Esophagus squamous epithelium (tissue), 5 donors: ENCODE measurements around the gene BPGM. TPM values are rescaled to one million over a fixed set of nuclear protein-coding genes. Genes with fewer than 3 reads are reported as not detected.

ENCODE experiments used
- DNase-seq: peaks from one replicate; lab custom pipeline; 2025; lab: John Stamatoyannopoulos, UW
- H3K27ac ChIP-seq, 4 donors: fragments of 200-600 bp; sonication (generic); one replicate each; pipeline ENCODE4 v1.5.1; 2016 to 2019; ENCODE audit warnings: mild to moderate bottlenecking in 1 of 4
- H3K27me3 ChIP-seq, 4 donors: fragments of 200-600 bp; sonication (generic); 1 replicate in 3 of 4; 2 replicates in 1 of 4; pipeline versions ENCODE4 v1.5.1 to v1.6.0; 2017 to 2021; ENCODE audit warnings: antibody characterized with exemption in 1 of 4
- H3K36me3 ChIP-seq, 3 donors: fragments of 200-600 bp; sonication (generic); one replicate each; pipeline ENCODE4 v1.5.1; 2016 to 2019
- H3K4me1 ChIP-seq, 3 donors: fragments of 200-600 bp; sonication (generic); one replicate each; pipeline ENCODE4 v1.5.1; 2017 to 2019
- H3K4me3 ChIP-seq, 4 donors: fragments of 200-600 bp; sonication (generic); 1 replicate in 3 of 4; 2 replicates in 1 of 4; pipeline ENCODE4 v1.5.1; 2016 to 2019; ENCODE audit warnings: mild to moderate bottlenecking in 2 of 4, moderate library complexity in 1 of 4
- H3K9me3 ChIP-seq, 3 donors: fragments of 200-600 bp; sonication (generic); one replicate each; pipeline ENCODE4 v1.5.1; 2016 to 2019
- POLR2A ChIP-seq, 4 donors: fragments of 450-650 bp; IDR thresholded peaks; one replicate each; pipeline ENCODE4 v1.6.1; 2017; ENCODE audit warnings: antibody characterized with exemption in 4 of 4, mild to moderate bottlenecking in 4 of 4, moderate library complexity in 3 of 4
- WGBS, 2 donors: methylation state at CpG; one replicate each; pipeline ENCODE4 v1.1.5; 2018; 5-methylcytosine and 5-hydroxymethylcytosine counted together
- intact Hi-C: fragments of 100-400 bp; cut with DNase I; formaldehyde crosslinking; loops from one replicate; pipeline ENCODE4 v1.15.0; 2022
- total RNA-seq, 4 donors: library from RNA; depleted of rRNA; stranded (reverse); fragments of >200 nt; gene quantifications; one replicate each; pipeline ENCODE4 v1.1.0, GENCODE V29; 2016
- TF ChIP-seq, protein P1 (sequence below), 6 experiments: fragments of 450-650 bp in 4 of 6; fragments of 200-600 bp in 2 of 6; sonication (generic) in 2 of 6; IDR thresholded peaks; one replicate each; pipeline ENCODE4 v1.5.1; 2016 to 2019; ENCODE audit warnings: antibody characterized with exemption in 6 of 6, mild to moderate bottlenecking in 4 of 6, moderate library complexity in 4 of 6
- donor health status: DM: yes; HTN: yes; CAD: no.

Gene BPGM
- total RNA-seq, 4 donors from 2014 or later, result 4.4 to 16.8 (median 11.3) TPM

DNA sequence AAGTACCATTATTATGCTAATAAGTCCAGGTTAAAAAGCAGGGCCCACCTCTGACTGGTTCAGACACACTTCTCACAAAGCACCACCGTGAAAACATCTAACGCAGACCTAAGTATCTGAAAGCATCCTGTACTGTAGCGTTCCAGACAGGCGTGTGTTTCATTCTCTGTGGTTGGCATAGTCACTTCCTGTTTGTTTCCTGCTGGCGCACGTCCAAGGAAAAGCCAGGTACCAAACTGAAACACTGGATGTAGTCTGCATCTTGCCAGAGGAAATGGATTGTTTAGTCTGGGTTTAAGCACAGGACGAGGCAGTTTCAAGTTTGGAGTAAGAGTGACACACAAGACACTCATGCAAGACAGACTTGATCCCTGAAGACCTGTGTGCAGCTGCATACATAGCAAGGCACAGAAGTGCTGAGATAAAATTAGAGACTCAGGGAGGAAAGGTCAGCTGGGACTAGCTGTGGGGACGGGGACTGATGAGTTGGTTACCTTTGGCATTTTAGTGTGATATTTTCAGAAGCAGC, 23.3 kb downstream of the BPGM start:
- 10 to 12% methylated on average over 8 of the region's 8 CpGs for WGBS, 2 donors
- TF ChIP-seq POLR2A (IDR thresholded peaks at IDR 0.05), result no peak
- TF ChIP-seq, protein P1, sequence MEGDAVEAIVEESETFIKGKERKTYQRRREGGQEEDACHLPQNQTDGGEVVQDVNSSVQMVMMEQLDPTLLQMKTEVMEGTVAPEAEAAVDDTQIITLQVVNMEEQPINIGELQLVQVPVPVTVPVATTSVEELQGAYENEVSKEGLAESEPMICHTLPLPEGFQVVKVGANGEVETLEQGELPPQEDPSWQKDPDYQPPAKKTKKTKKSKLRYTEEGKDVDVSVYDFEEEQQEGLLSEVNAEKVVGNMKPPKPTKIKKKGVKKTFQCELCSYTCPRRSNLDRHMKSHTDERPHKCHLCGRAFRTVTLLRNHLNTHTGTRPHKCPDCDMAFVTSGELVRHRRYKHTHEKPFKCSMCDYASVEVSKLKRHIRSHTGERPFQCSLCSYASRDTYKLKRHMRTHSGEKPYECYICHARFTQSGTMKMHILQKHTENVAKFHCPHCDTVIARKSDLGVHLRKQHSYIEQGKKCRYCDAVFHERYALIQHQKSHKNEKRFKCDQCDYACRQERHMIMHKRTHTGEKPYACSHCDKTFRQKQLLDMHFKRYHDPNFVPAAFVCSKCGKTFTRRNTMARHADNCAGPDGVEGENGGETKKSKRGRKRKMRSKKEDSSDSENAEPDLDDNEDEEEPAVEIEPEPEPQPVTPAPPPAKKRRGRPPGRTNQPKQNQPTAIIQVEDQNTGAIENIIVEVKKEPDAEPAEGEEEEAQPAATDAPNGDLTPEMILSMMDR (IDR thresholded peaks at IDR 0.05), result no peak
- intact Hi-C loops, result no loop called here
- Histone ChIP-seq H3K27ac (peak overlapping the region in 1 of 4 donors; percentile 3), H3K27me3 (no peaks in the 10 kb centered on the region), H3K4me1 (peaks cover 0 to 18% (median 0%) of the 10 kb centered on the region in 3 donors), H3K4me3 (no peak overlapping the region), H3K9me3 (peaks cover 0 to 5% (median 0%) of the 10 kb centered on the region in 3 donors), H3K36me3 (peaks cover 0 to 13% (median 0%) of the 10 kb centered on the region in 3 donors)
- no peak for DNase-seq

DNA sequence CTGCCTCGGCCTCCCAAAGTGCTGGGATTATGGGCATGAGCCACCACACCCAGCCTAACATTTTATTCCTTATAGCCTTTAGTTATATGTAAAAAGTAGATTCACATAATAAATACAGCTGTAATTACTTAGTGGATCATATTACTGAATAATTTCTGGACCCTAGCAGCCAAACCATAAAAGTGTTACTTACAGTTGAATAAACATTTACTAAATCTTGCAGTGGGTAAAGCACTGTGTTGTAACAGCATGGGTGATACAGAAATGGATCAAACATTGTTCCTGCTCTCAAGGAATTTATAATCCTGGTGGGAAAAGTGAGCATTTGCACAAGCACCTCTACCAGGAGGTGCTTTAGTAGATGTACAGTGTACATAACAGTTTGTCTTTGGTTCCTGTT, 25.0 kb downstream of the BPGM start:
- 89 to 100% methylated on average over 1 of the region's 1 CpG for WGBS, 2 donors
- Histone ChIP-seq H3K27ac (no peak overlapping the region), H3K27me3 (no peaks in the 10 kb centered on the region), H3K9me3 (peaks cover 0 to 5% (median 0%) of the 10 kb centered on the region in 3 donors), H3K4me3 (no peak overlapping the region), H3K36me3 (peaks cover 0 to 4% (median 0%) of the 10 kb centered on the region in 3 donors), H3K4me1 (peaks cover 0 to 18% (median 0%) of the 10 kb centered on the region in 3 donors)
- DNase-seq, result no peak
- no peak for TF ChIP-seq POLR2A (IDR thresholded peaks at IDR 0.05)
- TF ChIP-seq, protein P1 (IDR thresholded peaks at IDR 0.05), result no peak
- intact Hi-C loops, result no loop called here

DNA sequence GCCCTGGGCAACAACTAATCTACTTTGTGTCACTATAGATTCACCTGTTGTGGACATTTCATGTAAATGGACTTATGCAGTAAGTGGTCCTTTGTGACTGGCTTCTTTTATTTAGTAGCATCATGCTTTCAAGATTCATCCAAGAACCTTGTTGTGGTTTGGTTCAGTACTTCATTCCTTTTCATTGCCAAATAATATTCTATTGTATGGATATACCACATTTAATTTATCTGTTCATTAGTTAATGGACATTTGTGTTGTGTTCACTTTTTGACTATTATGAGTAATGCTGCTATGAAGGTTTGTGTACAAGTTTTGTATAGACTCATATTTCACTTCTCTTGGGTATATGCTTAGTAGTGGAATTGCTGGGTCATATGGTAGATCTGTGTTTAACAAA, 27.8 kb downstream of the BPGM start:
- DNase-seq, result no peak
- Histone ChIP-seq H3K27ac (no peak overlapping the region), H3K4me1 (peaks cover 0 to 14% (median 0%) of the 10 kb centered on the region in 3 donors), H3K36me3 (peaks cover 0 to 9% (median 1%) of the 10 kb centered on the region in 3 donors), H3K27me3 (no peaks in the 10 kb centered on the region), H3K4me3 (no peak overlapping the region), H3K9me3 (peaks cover 0 to 5% (median 0%) of the 10 kb centered on the region in 3 donors)
- intact Hi-C loops, result no loop called here
- TF ChIP-seq, protein P1 (IDR thresholded peaks at IDR 0.05), result no peak
- TF ChIP-seq POLR2A (IDR thresholded peaks at IDR 0.05), result no peak

DNA sequence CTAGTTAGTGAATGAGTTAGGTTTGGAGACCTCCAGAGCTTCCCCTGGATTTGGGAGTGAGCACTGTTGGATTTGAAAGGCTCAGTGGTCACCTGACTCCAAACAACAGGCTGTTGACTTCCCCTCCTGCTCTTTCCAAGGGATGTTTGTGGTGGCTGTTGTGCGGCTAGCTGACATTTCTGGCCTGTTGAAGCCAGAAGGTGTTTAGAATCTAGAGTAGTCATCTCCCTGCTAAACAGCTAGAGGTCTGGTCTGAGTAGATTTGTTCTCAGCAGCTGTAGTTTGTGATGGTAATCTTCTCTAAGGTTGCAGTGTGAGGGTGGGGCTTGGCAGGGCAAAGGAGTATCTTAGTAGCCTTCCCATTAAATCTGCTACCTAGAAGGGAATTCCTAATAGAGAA, 30.1 kb downstream of the BPGM start:
- H3K4me1 ChIP-seq, result no peaks in the 10 kb centered on the region
- 89% methylated on average over 1 of the region's 1 CpG; no CpG with 5 or more reads in 1 of the 2 donors for WGBS, 2 donors
- no peak for DNase-seq
- H3K4me3 ChIP-seq, result no peak overlapping the region
- H3K27me3 ChIP-seq, result no peaks in the 10 kb centered on the region
- no peak overlapping the region for H3K27ac ChIP-seq
- intact Hi-C loops, result no loop called here
- no peak for TF ChIP-seq POLR2A (IDR thresholded peaks at IDR 0.05)
- TF ChIP-seq, protein P1 (IDR thresholded peaks at IDR 0.05), result no peak
- peaks cover 0 to 5% (median 0%) of the 10 kb centered on the region in 3 donors for H3K9me3 ChIP-seq
- H3K36me3 ChIP-seq, result peaks cover 0 to 25% (median 2%) of the 10 kb centered on the region in 3 donors

- intact Hi-C loops, result no loop called here
- Histone ChIP-seq H3K9me3 (peaks cover 0 to 5% (median 0%) of the 10 kb centered on the region in 3 donors), H3K4me3 (no peak overlapping the region), H3K27ac (no peak overlapping the region), H3K27me3 (no peaks in the 10 kb centered on the region), H3K4me1 (no peaks in the 10 kb centered on the region), H3K36me3 (peaks cover 0 to 25% (median 2%) of the 10 kb centered on the region in 3 donors)
- no peak for TF ChIP-seq POLR2A (IDR thresholded peaks at IDR 0.05)
- TF ChIP-seq, protein P1 (IDR thresholded peaks at IDR 0.05), result no peak
- 70 to 96% methylated on average over 2 of the region's 2 CpGs for WGBS, 2 donors
- DNase-seq, result no peak
Observed at GRCh38 chr7:134678115-134678514, 31.5 kb downstream of the BPGM start.
